GM21423 (cell line): ENCODE measurements around the gene ZFP62.
"Not testable (repeated sequence)": the region's sequence is repeated elsewhere in the genome, so short reads cannot be mapped to it uniquely, and the experiment has no call there.

ENCODE experiments used
- ATAC-seq: cut with Tn5 transposase; IDR thresholded peaks from one replicate; pipeline ENCODE4 v1.9.1; 2021; ENCODE audit warnings: mild to moderate bottlenecking, moderate library complexity; ENCODE audit not compliant: unreplicated experiment

ZFP62 gene

GRCh38 chr5:180860887-180861822 lies at the start of gene ZFP62:
Gene ZFP62, minus strand, starts transcription at chr5:180861276. Its CDS starts 57 bp downstream, at chr5:180861219.
- peak; percentile 88 for ATAC-seq

GRCh38 chr5:180910735-180911134 lies 49.7 kb upstream of the ZFP62 start:
- ATAC-seq: no peak

GRCh38 chr5:180910182-180910581 lies 49.1 kb upstream of the ZFP62 start:
- no peak for ATAC-seq

GRCh38 chr5:180909782-180910181 lies 48.7 kb upstream of the ZFP62 start:
- no peak for ATAC-seq

GRCh38 chr5:180908998-180909731 lies 48.1 kb upstream of the ZFP62 start:
- no peak for ATAC-seq

GRCh38 chr5:180908400-180908799 lies 47.3 kb upstream of the ZFP62 start:
- no peak for ATAC-seq

GRCh38 chr5:180901319-180902009 lies 40.4 kb upstream of the ZFP62 start:
- ATAC-seq: no peak

- ATAC-seq: no peak
Measured at GRCh38 chr5:180900178-180900577, 39.1 kb upstream of the ZFP62 start.

GRCh38 chr5:180898621-180899246 lies 37.7 kb upstream of the ZFP62 start, which contains the start of gene BTNL8:
Gene BTNL8, plus strand, starts transcription at chr5:180899159. Its CDS starts 152 bp downstream, at chr5:180899311.
- no peak for ATAC-seq

GRCh38 chr5:180895330-180895729 lies 34.3 kb upstream of the ZFP62 start:
- ATAC-seq: not testable (repeated sequence)

- no peak for ATAC-seq
Measured at GRCh38 chr5:180889381-180889780, 28.3 kb upstream of the ZFP62 start.

GRCh38 chr5:180885845-180886529 lies 24.9 kb upstream of the ZFP62 start:
- ATAC-seq: not testable (repeated sequence)

GRCh38 chr5:180875860-180876426 lies 14.9 kb upstream of the ZFP62 start:
- no peak for ATAC-seq

GRCh38 chr5:180874804-180875582 lies 13.9 kb upstream of the ZFP62 start:
- no peak for ATAC-seq

- peak; percentile 47 for ATAC-seq
Measured at GRCh38 chr5:180873615-180874520, 12.8 kb upstream of the ZFP62 start.

GRCh38 chr5:180872419-180872818 lies 11.3 kb upstream of the ZFP62 start:
- no peak for ATAC-seq

- no peak for ATAC-seq
Measured at GRCh38 chr5:180870276-180871068, 9.4 kb upstream of the ZFP62 start.
